IPS-18c (cell line): Measurements from ENCODE around the gene CNST.

Experiments
- H3K4me3 ChIP-seq: 2 replicates; pipeline ENCODE4 v1.7.0; 2013; ENCODE audit warnings: low read depth, mild to moderate bottlenecking, low read length, moderate library complexity; ENCODE audit not compliant: insufficient read depth
- H3K9me3 ChIP-seq: one replicate; pipeline ENCODE4 v1.6.1; 2013; ENCODE audit warnings: mild to moderate bottlenecking, low read length, moderate library complexity; ENCODE audit not compliant: control insufficient read depth, insufficient read depth

The CNST gene, protein sequence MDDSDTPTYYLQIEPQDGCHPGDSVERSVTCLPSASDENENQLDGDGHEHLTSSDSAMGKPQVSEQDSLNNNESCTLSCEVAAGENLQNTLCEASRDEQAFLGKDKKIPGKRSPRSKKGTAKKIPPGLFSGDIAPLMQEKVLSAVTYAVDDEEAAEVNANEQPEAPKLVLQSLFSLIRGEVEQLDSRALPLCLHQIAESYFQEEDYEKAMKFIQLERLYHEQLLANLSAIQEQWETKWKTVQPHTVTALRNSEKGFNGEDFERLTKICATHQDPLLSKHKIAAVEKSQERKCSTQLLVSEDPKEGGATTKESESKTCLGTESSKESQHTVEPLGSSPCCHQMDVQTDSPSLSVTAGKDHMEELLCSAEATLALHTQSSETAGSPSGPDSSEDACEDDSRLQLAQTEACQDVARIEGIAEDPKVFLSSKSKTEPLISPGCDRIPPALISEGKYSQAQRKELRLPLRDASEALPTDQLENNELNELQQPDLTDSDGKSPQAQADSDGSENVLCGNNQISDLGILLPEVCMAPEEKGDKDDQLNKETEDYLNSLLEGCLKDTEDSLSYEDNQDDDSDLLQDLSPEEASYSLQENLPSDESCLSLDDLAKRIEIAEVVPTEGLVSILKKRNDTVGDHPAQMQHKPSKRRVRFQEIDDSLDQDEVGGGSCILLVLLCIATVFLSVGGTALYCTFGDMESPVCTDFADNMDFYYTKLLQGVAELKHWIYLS

DNA sequence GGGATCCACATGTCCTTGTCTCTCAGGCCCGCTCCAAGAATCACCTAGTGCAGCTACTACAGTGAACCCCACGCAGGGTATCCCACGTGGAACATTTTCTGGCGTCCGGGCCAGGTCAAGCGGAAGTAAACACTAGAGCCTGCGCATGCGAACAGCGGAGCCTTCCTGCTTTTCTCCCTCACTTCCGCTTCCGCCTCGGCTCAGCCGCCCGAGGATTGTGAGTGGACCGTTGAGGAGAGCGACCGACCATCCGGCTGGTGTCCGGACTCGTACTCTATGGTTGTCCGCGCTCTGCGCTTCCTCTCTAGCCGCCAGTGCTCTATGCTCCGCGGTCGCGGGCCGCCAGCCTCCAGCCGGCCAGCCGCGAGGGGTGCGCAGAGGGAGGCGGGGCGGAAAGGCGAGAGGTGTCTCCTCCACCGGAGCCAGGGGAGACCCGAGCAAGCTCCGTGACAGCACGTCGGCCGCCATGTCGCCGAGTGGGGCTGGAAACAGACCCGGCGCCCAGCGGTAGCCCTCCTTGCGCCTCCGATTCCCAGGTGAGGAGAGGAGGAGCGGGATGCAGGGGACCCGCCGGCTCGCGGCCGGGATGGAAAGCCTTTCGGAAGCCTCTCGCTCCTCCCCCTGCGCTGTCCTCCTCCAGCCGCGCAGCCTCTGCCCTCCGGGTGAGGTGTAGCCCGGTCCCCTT, at the start of gene CNST, which contains the start of gene TFB2M:
CNST (plus strand) TSS at position 329 of the 685 bp plus-strand sequence. CDS start 25,107 bp downstream, outside the sequence.
TFB2M (minus strand) TSS at position 134 of the 685 bp plus-strand sequence; CDS start at position 11, 123 bp downstream.
- Histone ChIP-seq H3K9me3 (no peaks in the 10 kb centered on the region), H3K4me3 (peak within 1 kb of the TSS; percentile 97)

DNA sequence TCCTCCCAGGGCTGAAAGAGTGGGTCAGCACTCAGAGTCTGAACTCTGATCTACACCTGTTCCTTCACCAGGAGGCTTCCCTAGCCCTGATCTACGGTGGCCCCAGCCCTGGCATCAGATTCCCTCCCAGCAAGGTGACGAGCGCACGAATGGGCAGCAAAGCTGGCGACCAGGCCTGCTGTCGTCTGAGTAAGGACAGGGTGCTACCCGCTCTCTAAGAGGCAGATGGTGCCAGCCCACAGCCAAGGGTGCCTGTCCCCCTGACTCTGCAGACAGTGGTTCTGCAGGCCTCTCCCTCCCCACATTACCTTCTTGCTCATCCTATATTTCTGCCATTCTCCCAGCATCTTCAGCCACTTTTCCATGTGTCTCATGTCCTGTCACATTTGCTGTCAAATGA, 48.9 kb upstream of the CNST start:
- no peak overlapping the region for H3K4me3 ChIP-seq
- H3K9me3 ChIP-seq, result peaks cover 3% of the 10 kb centered on the region

DNA sequence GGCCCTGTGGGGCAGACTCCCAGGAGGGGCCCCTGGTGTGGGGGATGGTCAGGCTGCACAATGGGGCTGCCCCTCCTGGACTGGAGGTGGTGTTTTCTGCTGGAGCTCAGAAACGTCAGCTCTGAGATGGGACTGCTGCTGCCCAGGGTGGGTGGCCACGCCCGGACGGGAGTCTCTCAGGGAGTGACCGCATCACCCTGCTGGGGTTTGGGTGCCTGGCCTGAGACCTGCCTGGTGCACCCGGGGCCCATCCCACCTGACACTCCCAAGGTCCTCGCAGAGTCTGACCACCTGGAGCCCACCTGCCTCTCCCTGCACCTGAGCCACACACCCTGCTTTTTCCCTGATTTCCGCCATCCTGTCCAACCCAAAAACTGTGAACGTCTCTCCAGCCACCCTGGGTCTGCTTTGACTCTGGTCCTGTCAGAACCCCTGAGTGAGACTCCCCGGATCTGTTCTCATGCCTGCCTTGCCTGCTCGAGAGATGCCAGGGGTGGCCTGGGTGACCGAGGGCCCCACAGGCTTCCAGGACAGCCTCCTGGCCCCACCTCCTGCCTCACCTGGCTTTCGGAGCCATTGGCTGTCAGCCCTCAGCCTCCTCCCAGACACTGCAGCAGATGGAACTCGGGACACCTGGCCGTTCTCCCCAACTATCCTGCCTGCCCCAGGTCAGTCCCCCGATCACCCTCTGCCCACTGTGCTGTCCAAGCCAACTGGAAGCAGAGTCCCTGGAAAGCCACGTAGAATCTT, 47.6 kb upstream of the CNST start:
- Histone ChIP-seq H3K9me3 (peaks cover 3% of the 10 kb centered on the region), H3K4me3 (no peak overlapping the region)

DNA sequence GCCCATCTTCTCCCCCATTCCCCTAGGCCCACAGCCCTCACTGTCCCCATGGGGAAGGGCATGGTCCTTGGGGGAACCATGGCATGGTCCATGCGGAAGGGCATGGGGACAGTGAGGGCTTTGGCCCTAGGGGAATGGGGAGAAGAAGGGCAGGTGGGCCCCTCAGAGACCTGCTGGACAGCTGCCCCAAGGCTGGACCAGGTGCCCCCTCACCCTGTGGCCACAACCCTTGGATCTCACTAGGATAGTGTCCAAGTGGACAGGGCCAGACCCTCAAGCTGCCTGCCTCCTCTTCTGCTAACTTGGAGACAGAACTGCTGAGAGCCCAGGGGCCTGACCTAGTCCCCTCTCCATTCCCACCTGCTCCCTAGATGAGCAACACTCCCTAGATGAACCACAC, 46.7 kb upstream of the CNST start:
- no peaks in the 10 kb centered on the region for H3K9me3 ChIP-seq

DNA sequence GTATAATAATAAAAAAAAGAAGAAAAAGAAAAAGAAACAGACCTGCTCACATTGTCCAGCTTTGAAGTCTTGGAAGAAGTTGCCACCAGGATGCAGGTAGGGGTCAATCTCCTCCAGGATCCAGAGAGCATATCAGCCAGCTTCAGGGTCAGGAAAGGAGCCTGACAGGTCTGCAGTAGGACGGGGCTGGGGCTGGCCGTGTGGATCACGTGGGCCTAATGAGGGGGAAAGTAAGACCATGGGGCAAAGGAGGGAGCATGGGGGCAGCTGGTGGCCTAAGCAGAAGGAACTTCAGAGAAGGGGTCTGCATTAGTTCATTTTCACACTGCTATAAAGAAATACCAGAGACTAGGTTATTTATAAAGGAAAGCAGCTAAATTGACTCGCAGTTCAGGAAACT, 39.9 kb upstream of the CNST start:
- H3K4me3 ChIP-seq, result no peak overlapping the region
- H3K9me3 ChIP-seq, result peaks cover 11% of the 10 kb centered on the region

More for the DNA sequence above, 46.7 kb upstream of the CNST start:
- H3K4me3 ChIP-seq, result no peak overlapping the region

DNA sequence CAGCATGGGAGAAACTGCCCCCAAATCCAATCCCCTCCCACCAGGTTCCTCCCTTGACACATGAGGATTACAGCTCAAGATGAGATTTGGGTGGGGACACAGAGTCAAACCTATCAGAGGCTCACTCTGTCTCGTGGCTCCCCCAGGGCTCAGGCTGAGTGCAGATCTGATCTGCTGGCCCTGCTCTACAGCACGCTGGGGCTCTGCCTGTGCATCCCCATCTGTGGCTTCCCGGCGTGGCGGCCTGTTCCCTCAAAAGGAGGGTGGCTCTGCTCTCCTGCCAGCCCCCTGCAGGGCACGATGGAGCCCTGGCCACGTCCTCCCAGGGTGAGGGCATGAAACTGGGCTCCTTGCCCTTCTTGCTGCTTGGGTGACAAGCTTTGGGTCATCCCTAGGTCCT, 39.3 kb upstream of the CNST start:
- H3K9me3 ChIP-seq, result peaks cover 11% of the 10 kb centered on the region
- H3K4me3 ChIP-seq, result no peak overlapping the region

DNA sequence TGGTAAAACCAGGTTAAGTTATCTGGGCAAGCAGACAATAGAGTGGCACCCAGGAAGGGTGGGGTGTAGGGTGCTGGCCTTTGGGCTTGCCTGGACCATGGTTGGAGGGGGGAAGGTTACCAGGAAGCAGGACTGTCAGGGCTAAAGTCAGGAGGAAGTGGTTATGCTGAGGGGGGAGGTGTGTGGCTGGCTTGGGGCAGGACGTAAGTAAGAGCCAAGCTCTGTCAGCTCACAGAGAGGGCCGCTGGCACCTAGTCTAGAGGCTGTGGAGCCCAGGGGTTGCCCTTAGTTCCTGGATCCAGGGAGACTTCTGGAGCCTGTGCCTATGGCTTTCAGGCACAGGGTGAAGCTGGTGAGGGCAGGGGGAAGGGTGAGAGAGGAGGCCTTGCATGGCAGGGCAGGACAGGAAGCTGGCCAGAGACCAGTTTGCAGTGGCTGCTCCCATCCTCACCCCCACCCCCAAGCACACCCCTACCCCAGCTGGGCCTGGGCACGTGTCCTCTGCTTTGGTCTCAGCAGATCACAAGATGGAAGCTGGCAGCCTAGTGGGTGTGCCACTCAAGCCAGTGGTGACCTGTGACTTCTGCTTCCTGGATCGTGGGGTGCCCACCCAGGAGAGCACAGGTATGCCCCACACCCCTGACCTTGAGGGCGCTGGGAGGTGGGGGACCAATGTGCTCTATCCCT, 38.7 kb upstream of the CNST start:
- H3K4me3 ChIP-seq, result no peak overlapping the region
- peaks cover 11% of the 10 kb centered on the region for H3K9me3 ChIP-seq

DNA sequence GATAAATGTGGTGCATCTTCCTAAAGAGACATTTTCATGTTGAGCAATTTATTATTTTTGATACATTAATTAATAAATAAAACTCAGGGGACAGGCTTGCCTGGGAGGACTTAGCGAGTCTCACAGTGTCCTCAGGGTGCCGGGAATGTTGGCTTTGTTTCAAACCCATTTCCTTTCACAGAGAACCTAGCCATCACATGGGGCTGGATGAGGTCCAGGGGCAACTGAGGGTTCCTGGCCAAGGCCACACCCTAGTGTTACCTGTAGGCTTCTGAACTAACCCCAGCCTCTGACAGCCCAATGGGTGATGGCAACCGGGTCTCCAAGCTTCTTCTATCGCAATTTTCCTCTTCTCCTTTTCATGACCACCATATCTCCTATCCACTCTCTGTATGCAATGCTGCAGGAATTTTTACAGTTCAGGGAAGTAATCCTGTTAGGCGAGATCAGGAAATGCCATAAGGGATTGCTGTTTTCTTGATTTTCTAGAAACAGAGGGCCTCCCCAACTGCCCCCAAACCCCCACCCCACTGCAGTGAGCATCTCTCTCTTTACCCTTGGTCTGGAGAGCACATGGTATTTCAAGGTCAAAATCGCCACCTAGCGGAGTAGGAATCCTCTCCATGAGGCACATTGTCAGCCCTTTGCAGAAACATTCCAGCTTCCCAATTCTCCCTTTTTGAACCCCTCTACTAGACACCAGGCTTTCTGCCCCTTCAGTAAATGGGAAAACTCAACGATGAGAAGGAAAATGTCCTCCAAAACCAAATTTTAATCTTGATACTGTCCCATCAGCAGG, 37.1 kb upstream of the CNST start:
- Histone ChIP-seq H3K9me3 (peaks cover 11% of the 10 kb centered on the region), H3K4me3 (no peak overlapping the region)

DNA sequence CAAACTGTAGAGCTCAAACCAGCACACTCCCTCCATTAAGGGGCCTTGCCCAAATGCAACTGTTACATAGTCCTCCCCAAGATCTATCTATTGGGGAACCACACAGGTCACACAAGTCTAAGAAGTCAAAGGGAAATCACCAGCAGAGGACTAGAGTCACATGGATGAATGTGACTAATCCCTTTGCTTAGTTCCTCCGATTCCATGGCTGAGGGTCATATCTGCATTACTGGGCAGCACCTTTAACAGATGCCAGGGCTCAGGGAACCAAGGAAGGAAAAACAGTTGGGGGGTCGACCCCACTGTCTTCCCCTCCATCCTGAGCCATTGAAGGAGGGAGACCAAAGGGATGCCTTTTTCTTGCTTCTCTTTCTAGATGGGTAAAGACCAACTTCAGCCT, 35.8 kb upstream of the CNST start:
- Histone ChIP-seq H3K4me3 (no peak overlapping the region), H3K9me3 (peaks cover 11% of the 10 kb centered on the region)

DNA sequence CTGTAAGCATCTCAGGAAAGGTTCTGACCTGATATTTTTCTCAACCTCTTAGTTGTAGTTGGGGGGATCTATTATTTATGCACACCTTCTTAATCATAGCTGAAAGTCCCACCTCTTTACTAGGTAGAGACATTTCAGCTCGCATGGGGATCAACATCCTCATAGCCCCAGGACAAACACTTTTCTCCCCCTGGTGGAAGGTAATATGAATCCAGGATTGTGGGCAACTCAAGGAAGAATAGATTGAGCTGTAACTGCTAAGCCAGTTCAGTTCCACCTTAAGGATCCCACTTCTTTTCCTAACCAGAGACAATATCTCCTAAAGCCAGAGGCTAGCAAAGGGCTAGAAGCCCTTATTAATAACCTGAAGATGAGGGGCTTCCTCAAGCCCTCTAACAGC, 33.7 kb upstream of the CNST start:
- no peak overlapping the region for H3K4me3 ChIP-seq
- H3K9me3 ChIP-seq, result peaks cover 11% of the 10 kb centered on the region

DNA sequence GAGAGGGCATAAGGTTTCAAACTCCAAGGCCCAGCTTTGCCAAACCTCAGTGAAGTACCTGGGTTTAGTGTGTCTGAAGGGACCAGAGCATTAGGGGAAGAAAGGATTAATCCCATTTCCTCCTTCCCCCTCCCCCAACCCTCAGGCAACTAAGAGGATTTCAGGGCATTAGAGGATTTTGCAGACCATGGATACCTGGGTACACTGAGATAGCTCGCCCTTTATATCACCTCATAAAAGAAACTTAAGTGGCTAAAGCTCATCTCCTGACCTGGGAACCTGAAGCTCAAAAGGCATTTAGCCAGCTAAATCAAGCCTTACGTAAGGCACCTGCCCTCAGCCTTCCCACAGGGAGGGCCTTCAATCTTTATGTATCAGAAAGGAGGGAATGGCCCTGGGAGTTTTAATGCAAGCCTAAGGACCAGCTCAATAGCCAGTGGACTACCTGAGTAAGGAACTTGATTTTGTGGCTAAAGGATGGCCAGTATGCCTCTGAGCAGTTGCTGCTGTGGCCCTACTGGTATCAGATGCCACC, 32.8 kb upstream of the CNST start:
- Histone ChIP-seq H3K9me3 (peaks cover 11% of the 10 kb centered on the region), H3K4me3 (no peak overlapping the region)

DNA sequence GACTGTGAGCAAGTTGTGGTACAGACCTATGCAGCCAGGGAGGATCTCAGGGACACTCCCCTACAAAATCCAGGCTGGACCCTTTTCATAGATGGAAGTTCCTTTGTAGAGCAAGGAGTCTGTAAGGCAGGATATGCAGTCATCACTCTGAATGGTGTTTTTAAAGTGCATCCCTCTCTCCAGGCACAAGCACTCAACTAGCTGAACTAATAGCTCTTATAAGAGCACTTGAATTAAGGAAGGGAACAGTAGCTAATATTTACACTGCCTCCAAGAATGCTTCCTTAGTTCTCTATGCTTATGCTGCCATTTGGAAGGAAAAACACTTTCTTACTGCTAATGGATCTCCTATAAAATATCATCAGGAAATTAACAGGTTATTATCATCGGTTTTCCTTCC, 32.1 kb upstream of the CNST start:
- Histone ChIP-seq H3K9me3 (peaks cover 10% of the 10 kb centered on the region), H3K4me3 (no peak overlapping the region)

DNA sequence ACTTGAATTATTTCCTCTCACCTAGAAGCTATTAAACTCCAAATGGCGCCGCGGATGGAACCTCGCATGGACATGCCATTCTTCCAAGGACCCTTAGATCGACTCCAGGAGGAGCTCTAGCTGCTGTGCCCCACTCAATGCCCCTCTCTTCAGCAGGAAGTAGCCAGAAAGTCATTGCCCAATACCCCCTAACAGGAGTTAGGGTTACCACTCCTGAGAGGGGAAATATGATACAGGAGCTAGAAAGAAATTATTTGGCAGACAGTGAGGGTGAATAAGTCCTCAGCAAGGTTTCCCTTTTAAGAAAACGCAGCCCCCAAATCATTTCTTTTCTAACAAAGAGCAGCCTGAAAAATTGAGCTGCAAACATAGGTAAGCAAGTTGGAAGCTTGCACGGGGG, 28.8 kb upstream of the CNST start:
- no peaks in the 10 kb centered on the region for H3K9me3 ChIP-seq
- H3K4me3 ChIP-seq, result no peak overlapping the region

DNA sequence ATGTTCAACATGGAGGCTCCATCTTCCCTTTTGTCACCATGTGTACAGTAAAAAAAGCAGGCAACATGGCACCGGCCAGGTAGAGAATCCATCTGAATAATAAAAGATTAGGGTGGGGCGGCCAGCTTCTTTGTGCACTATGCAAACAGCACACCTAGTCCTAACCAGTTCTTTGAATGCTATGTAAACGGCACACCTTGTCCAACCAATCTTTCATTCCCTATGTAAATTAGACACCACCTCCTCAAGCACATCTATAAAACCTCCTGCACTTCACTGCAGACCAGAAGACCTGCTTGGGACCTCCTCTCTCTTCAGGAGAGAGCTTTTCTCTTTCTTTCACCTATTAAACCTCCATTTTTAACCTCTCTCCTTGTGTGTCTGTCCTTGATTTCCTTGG, 28.4 kb upstream of the CNST start:
- Histone ChIP-seq H3K9me3 (no peaks in the 10 kb centered on the region), H3K4me3 (no peak overlapping the region)

DNA sequence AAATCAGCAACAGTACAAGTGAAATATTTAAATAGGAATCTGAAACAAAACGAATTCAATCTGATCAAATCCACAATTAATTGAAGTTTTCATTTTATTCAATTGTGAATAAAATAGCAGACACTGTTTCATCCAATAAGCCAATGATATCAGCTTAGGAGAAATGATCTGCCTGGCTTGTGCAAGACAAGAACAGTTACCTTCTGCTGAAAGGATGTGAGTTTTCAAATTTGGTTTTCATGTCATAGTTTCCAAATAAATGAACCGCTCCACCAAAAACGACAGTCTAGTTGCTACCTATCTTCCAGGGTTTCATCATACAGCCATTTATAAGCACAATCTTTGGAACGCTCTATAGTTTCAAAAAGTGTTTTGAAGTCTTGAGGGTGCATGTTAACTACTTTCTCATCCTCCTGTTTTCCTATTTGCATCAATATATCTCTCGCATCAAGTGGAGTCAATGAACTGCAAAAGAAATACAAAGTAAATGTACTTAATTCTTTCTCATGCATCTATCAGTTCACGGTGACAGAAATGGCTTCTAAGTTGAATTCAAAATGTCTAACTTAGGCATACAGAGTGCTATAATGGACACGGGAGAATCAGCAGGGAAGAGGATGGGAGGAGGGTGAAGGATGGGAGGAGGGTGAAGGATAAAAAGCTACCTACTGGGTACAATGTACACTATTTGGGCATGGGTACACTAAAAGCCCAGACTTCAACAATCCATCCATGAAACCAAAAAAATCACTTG, 25.3 kb upstream of the CNST start:
- no peaks in the 10 kb centered on the region for H3K9me3 ChIP-seq
- H3K4me3 ChIP-seq, result no peak overlapping the region
